Endothelial cell of umbilical vein (primary cell): ENCODE measurements around the gene EFS. TPM values are rescaled to one million over a fixed set of nuclear protein-coding genes. Genes with fewer than 3 reads are reported as not detected.

Source experiments
- BruUV-seq: library from RNA; stranded (reverse); fragments of 400-500 nt; replicated peaks from 2 replicates; lab custom pipeline; 2021; lab: Mats Ljungman, UMichigan
- CTCF ChIA-PET: fragments of 300-600, 350-600 bp; sonication (Branson Sonifier 250); formaldehyde crosslinking; loops from one replicate; lab custom pipeline; 2021; ENCODE audit warnings: antibody characterized with exemption, inconsistent platforms; lab: Charles Lee
- POLR2A ChIA-PET: fragments of 300-600, 350-600 bp; sonication (Branson Sonifier 250); formaldehyde crosslinking; loops from one replicate; lab custom pipeline; 2021; ENCODE audit warnings: antibody characterized with exemption, inconsistent platforms; lab: Charles Lee
- DNase-seq: peaks from one replicate; pipeline ENCODE4 v3.0.0-alpha.2; 2011; ENCODE audit warnings: low read depth, low spot score
- FAIRE-seq: peaks from 2 replicates; lab custom pipeline; 2011; peaks lifted over from hg19 to GRCh38; lab: Jason Lieb, UNC
- H2AFZ ChIP-seq: 2 replicates; pipeline ENCODE4 v1.6.0; 2012; ENCODE audit warnings: low read depth, low read length, control low read depth, inconsistent platforms
- H3K27ac ChIP-seq: 2 replicates; pipeline ENCODE4 v1.5.1; 2011; ENCODE audit warnings: low read depth, mild to moderate bottlenecking, control low read depth, low read length, moderate library complexity; ENCODE audit not compliant: insufficient read depth
- H3K27me3 ChIP-seq, 2 experiments: 2 replicates each; pipeline versions ENCODE4 v1.6.0 to v1.6.1; 2011; ENCODE audit warnings: low read length in 2 of 2, mixed read lengths in 1 of 2; ENCODE audit not compliant: control insufficient read depth in 2 of 2, insufficient read depth in 2 of 2
- H3K36me3 ChIP-seq, 2 experiments: 2 replicates in 1 of 2; 3 replicates in 1 of 2; pipeline ENCODE4 v1.5.1; 2011; ENCODE audit warnings: low read length in 2 of 2, mild to moderate bottlenecking in 1 of 2, moderate library complexity in 1 of 2; ENCODE audit not compliant: control insufficient read depth in 2 of 2, insufficient read depth in 2 of 2; ENCODE audit errors: extremely low read depth in 1 of 2
- H3K4me1 ChIP-seq: 3 replicates; pipeline ENCODE4 v1.5.1; 2011; ENCODE audit warnings: mild to moderate bottlenecking, low read length; ENCODE audit not compliant: control insufficient read depth, insufficient read depth; ENCODE audit errors: extremely low read depth
- H3K4me2 ChIP-seq: 2 replicates; pipeline ENCODE4 v1.6.1; 2011; ENCODE audit warnings: low read length, control low read depth, mixed read lengths; ENCODE audit not compliant: insufficient read depth
- H3K4me3 ChIP-seq, 3 experiments: fragments of 200-600 bp in 1 of 3; sonication (generic), shearing (Covaris generic) in 1 of 3; replicated peaks in 1 of 3; 2 replicates each; pipeline ENCODE4 v1.5.1; 2011 to 2016; ENCODE audit warnings: control low read depth in 3 of 3, low read length in 3 of 3, mild to moderate bottlenecking in 2 of 3, inconsistent platforms in 1 of 3, low read depth in 1 of 3, moderate library complexity in 1 of 3; ENCODE audit not compliant: insufficient read depth in 1 of 3
- H3K79me2 ChIP-seq: 2 replicates; pipeline ENCODE4 v1.6.0; 2012; ENCODE audit warnings: low read length, inconsistent platforms; ENCODE audit not compliant: control insufficient read depth, insufficient read depth
- H3K9ac ChIP-seq: replicated peaks from 2 replicates; pipeline ENCODE3; 2011; ENCODE audit warnings: low read length, control low read depth; ENCODE audit not compliant: insufficient read depth; ENCODE audit errors: extremely low read depth
- H3K9me1 ChIP-seq: replicated peaks from 3 replicates; pipeline ENCODE4 v1.6.0; 2011; ENCODE audit warnings: mild to moderate bottlenecking, low read length; ENCODE audit not compliant: control insufficient read depth, insufficient read depth; ENCODE audit errors: extremely low read depth
- H3K9me3 ChIP-seq: replicated peaks from 2 replicates; pipeline ENCODE4 v1.5.1; 2012; ENCODE audit warnings: low read length, inconsistent platforms; ENCODE audit not compliant: control insufficient read depth, insufficient read depth
- H4K20me1 ChIP-seq: replicated peaks from 2 replicates; pipeline ENCODE3; 2011; ENCODE audit warnings: mild to moderate bottlenecking, low read length; ENCODE audit not compliant: control insufficient read depth, insufficient read depth; ENCODE audit errors: extremely low read depth
- JUN ChIP-seq: IDR thresholded peaks from 2 replicates; pipeline ENCODE4 v1.6.1; 2011; ENCODE audit warnings: borderline replicate concordance, low read depth; ENCODE audit not compliant: insufficient read length, insufficient read depth
- MYC ChIP-seq: IDR thresholded peaks from one replicate; pipeline ENCODE4 v1.6.1; 2011; ENCODE audit warnings: mild to moderate bottlenecking, low read depth, low read length
- POLR2A ChIP-seq: IDR thresholded peaks from 2 replicates; pipeline ENCODE4 v1.6.1; 2012; ENCODE audit warnings: low read depth, mild to moderate bottlenecking, control low read depth, low read length
- POLR2AphosphoS5 ChIP-seq: IDR thresholded peaks from 2 replicates; pipeline ENCODE4 v1.6.1; 2012; ENCODE audit warnings: low read depth, mild to moderate bottlenecking, control low read depth, low read length, moderate library complexity; ENCODE audit not compliant: insufficient read depth
- dilution Hi-C: fragments of 300-500 bp; cut with MboI; formaldehyde crosslinking; loops from one replicate; pipeline ENCODE4 v1.15.0; 2019; ENCODE audit warnings: low sequenced_read_pairs; ENCODE audit not compliant: extremely low pct_ligation_motif_present
- intact Hi-C: fragments of 100-400 bp; cut with micrococcal nuclease; formaldehyde crosslinking; loops from one replicate; pipeline ENCODE4 v1.10.0; 2022
- polyA plus RNA-seq, 4 experiments: library from polyadenylated mRNA; depleted of rRNA in 3 of 4; stranded (reverse) in 3 of 4; unstranded in 1 of 4; fragments of >200 nt; gene quantifications; 2 replicates each; pipeline versions ENCODE4 v1.2.1 to v1.2.3, GENCODE V29; 2011 to 2012; ENCODE audit warnings: missing spikeins in 1 of 4
- total RNA-seq: library from RNA; stranded (reverse); gene quantifications from 2 replicates; pipeline ENCODE4 v1.2.3, GENCODE V29; 2021
- TF ChIP-seq, protein P1 (sequence below): IDR thresholded peaks from 2 replicates; pipeline ENCODE4 v1.6.1; 2011; ENCODE audit not compliant: insufficient read depth, insufficient read length
- TF ChIP-seq, protein P2 (sequence below), 2 donors: IDR thresholded peaks; 1 replicate in 1 of 2; 2 replicates in 1 of 2; pipeline ENCODE4 v1.5.1; 2011; ENCODE audit warnings: low read length in 2 of 2, mild to moderate bottlenecking in 2 of 2, moderate library complexity in 2 of 2, control low read depth in 1 of 2, inconsistent platforms in 1 of 2, low read depth in 1 of 2; ENCODE audit not compliant: insufficient read depth in 1 of 2; ENCODE audit errors: extremely low read depth in 1 of 2

EFS gene
- total and polyA plus RNA-seq, 2 donors (not counting 3 experiments of a cell fraction or from before 2014, with no cell fraction given): 0.03 to 0.13 TPM

- peaks cover 27% of the 10 kb centered on the region for H3K4me1 ChIP-seq
- BruUV-seq: TSS peak; percentile 46
- no peaks in the 10 kb centered on the region for H4K20me1 ChIP-seq
- no peak overlapping the region for H2AFZ ChIP-seq
- no peak for FAIRE-seq
- H3K4me3 ChIP-seq: peak overlapping the region; percentile 84 to 92 (median 89)
- no peaks in the 10 kb centered on the region for H3K9me1 ChIP-seq
- H3K36me3 ChIP-seq: peaks cover 0 to 12% of the 10 kb centered on the region in 2 experiments
- H3K9me3 ChIP-seq: no peaks in the 10 kb centered on the region
- H3K4me2 ChIP-seq: peak overlapping the region; percentile 88
- peaks cover 45% of the 10 kb centered on the region for H3K79me2 ChIP-seq
- H3K27ac ChIP-seq: peak overlapping the region; percentile 78
- intact Hi-C loops: no loop called here
- no peak for DNase-seq
- peak overlapping the region; percentile 85 for H3K9ac ChIP-seq
- dilution Hi-C loops: no loop called here
- POLR2A ChIA-PET: interaction anchor here (1.0 to 1.2 kb wide), 2 partner anchors 14 to 17 kb away, joined by 3 to 6 read pairs; partner anchors contain the start of gene PABPN1
- CTCF ChIA-PET: interaction anchor here (0.8 to 3.2 kb wide), 3 partner anchors 14 to 20 kb away, joined by 3 to 17 read pairs (median 3); partner anchors contain the start of gene PABPN1
- H3K27me3 ChIP-seq: no peaks in the 10 kb centered on the region
- TF ChIP-seq POLR2A (no peak), POLR2AphosphoS5 (no peak), JUN (no peak), MYC (no peak)
- TF ChIP-seq, protein P1, sequence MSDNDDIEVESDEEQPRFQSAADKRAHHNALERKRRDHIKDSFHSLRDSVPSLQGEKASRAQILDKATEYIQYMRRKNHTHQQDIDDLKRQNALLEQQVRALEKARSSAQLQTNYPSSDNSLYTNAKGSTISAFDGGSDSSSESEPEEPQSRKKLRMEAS: no peak
- TF ChIP-seq, protein P2, sequence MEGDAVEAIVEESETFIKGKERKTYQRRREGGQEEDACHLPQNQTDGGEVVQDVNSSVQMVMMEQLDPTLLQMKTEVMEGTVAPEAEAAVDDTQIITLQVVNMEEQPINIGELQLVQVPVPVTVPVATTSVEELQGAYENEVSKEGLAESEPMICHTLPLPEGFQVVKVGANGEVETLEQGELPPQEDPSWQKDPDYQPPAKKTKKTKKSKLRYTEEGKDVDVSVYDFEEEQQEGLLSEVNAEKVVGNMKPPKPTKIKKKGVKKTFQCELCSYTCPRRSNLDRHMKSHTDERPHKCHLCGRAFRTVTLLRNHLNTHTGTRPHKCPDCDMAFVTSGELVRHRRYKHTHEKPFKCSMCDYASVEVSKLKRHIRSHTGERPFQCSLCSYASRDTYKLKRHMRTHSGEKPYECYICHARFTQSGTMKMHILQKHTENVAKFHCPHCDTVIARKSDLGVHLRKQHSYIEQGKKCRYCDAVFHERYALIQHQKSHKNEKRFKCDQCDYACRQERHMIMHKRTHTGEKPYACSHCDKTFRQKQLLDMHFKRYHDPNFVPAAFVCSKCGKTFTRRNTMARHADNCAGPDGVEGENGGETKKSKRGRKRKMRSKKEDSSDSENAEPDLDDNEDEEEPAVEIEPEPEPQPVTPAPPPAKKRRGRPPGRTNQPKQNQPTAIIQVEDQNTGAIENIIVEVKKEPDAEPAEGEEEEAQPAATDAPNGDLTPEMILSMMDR (IDR thresholded peaks at IDR 0.05; ENCODE audit: extremely low read depth in 1 of 2, insufficient read depth in 1 of 2, low read depth in 1 of 2, low read length in 2 of 2): no peak
These were observed 57.8 kb downstream of the EFS start for GRCh38 chr14:23307146-23307530.
